WI38 (cell line): ENCODE measurements around the gene NOX3.
"Not testable (repeated sequence)": the region's sequence is repeated elsewhere in the genome, so short reads cannot be mapped to it uniquely, and the experiment has no call there.

Experiments used
- H3K4me3 ChIP-seq: 2 replicates; pipeline ENCODE4 v1.5.1; 2011; ENCODE audit warnings: low read depth, mild to moderate bottlenecking, control low read depth, low read length
- TF ChIP-seq, protein P1 (sequence below): IDR thresholded peaks from 2 replicates; pipeline ENCODE4 v1.5.1; 2012; ENCODE audit warnings: low read depth, mild to moderate bottlenecking, control low read depth, low read length

NOX3 gene

DNA sequence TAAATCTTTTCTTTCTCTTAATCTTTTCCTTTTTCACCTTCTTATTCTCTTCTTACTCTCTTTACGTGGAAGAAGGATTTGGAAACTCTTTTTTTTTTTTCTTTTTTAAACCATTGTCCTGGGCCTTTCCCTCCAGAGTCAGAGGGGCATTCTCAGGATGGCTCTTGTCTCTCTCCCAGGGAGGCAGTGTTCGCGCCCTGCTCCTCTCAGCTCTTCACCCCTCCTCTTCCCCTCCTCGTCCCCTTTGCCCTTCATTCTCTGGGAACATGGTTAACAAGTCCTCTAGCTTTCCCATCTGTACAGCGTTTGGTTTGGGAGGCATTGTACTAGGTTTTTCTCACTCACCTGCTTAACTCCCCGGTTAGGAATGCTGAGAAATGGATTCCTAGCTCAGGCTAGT is 89.3 kb downstream of the NOX3 start:
- H3K4me3 ChIP-seq = no peak overlapping the region
- TF ChIP-seq, protein P1, sequence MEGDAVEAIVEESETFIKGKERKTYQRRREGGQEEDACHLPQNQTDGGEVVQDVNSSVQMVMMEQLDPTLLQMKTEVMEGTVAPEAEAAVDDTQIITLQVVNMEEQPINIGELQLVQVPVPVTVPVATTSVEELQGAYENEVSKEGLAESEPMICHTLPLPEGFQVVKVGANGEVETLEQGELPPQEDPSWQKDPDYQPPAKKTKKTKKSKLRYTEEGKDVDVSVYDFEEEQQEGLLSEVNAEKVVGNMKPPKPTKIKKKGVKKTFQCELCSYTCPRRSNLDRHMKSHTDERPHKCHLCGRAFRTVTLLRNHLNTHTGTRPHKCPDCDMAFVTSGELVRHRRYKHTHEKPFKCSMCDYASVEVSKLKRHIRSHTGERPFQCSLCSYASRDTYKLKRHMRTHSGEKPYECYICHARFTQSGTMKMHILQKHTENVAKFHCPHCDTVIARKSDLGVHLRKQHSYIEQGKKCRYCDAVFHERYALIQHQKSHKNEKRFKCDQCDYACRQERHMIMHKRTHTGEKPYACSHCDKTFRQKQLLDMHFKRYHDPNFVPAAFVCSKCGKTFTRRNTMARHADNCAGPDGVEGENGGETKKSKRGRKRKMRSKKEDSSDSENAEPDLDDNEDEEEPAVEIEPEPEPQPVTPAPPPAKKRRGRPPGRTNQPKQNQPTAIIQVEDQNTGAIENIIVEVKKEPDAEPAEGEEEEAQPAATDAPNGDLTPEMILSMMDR = no peak

DNA sequence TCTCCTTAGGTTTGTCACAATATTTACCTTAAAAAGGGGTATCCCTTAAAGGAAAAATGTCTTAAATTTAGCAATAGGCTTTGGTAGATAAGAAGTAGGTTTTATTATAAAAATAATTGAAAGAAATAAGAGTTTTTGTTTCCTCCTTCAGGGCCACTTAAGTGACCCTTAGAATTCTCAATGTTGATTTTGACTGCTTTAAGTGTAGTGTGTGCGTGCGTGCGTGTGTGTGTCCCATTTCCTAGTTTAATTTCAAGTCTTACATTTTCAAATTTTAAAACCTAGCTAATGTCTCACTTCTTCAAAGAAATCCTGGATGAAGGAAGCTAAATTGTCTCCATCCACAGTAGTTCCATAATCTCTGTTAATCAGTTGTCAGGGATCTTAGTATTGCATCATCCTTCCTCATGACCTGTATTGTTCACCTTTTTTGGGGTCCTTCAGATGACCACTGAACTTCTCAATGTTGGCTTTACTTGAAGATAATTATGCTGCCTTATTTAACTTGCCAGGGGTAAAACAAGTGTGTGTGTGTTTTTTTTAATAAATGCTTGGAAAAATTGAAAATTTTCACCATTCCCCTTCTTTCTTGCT is 90.7 kb downstream of the NOX3 start:
- H3K4me3 ChIP-seq = no peak overlapping the region
- TF ChIP-seq, protein P1 = no peak

DNA sequence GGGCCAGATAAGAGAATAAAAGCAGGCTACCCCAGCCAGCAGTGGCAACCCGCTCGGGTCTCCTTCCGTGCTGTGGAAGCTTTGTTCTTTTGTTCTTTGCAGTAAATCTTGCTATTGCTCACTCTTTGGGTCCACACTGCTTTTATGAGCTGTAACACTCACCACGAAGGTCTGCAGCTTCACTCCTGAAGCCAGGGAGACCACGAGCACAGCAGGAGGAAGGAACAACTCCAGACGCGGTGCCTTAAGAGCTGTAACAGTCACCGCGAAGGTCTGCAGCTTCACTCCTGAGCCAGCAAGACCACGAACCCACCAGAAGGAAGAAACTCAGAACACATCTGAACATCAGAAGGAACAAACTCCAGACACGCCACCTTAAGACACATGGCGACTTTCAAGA is 91.6 kb downstream of the NOX3 start:
- H3K4me3 ChIP-seq = not testable (repeated sequence)

DNA sequence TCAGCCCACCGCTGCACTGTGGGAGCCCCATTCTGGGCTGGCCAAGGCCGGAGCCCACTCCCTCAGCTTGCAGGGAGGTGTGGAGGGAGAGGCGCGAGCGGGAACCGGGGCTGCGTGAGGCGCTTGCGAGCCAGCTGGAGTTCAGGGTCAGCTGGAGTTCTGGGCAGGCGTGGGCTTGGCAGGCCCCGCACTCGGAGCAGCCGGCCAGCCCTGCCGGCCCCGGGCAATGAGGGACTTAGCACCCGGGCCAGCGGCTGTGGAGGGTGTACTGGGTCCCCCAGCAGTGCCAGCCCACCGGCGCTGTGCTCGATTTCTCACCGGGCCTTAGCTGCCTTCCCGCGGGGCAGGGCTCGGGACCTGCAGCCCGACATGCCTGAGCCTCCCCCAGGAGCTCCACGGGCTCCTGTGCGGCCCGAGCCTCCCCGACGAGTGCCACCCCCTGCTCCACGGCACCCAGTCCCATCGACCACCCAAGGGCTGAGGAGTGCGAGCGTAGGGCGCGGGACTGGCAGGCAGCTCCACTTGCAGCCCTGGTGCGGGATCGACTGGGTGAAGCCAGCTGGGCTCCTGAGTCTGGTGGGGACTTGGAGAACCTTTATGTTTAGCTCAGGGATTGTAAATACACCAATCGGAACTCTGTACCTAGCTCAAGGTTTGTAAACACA is 92.5 kb downstream of the NOX3 start:
- not testable (repeated sequence) for H3K4me3 ChIP-seq

DNA sequence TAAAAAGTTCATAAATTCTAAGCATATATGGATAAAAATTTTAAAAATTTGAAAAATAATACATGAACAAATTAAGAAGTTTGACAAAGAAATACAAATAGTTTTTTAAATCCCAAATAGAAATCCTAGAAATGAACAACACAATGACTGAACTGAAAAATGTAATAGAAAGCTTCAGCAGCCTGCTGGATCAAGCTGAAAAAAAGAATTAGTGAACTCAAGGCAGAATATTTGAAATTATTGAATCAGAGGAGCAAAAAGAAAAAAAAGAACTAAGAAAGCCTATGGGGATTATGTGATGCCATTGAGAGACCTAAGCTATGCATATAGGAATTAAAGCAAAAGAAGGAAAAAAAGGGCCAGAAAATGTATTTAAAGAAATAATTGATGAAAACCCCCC is 101.5 kb downstream of the NOX3 start:
- TF ChIP-seq, protein P1 = no peak
- H3K4me3 ChIP-seq = no peak overlapping the region

DNA sequence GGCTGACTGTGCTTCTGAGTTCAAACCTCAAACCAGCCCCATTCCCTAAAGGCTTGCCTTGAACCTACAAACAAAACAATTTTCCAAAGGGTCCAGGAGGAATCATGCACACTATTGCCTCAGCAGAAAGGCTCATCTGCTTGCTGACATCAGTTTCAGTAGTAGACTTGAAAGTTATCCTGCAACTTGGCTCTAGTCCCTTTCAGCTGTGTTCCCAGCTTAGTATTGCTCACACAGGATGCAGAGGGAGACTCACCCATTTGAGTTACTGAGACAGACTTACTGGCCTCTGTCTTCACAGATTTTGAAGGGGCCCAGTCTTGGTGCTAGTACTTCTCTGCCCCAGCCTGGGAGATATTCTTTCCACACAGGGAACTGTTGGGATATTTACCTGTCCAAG is 102.8 kb downstream of the NOX3 start:
- no peak overlapping the region for H3K4me3 ChIP-seq
- TF ChIP-seq, protein P1 = no peak

DNA sequence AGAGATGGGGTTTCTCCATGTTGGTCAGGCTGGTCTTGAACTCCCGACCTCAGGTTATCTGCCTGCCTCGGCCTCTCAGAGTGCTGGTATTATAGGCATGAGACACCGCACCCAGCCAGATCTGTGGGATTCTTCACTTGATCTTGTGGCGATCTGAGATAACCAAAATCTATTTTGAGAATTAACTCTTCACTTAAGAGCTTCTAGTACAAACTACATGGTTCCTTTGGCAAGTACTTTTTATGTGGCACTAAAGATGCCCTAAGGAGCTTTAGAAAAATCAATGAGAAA is 103.6 kb downstream of the NOX3 start:
- TF ChIP-seq, protein P1 = no peak
- H3K4me3 ChIP-seq = no peak overlapping the region

DNA sequence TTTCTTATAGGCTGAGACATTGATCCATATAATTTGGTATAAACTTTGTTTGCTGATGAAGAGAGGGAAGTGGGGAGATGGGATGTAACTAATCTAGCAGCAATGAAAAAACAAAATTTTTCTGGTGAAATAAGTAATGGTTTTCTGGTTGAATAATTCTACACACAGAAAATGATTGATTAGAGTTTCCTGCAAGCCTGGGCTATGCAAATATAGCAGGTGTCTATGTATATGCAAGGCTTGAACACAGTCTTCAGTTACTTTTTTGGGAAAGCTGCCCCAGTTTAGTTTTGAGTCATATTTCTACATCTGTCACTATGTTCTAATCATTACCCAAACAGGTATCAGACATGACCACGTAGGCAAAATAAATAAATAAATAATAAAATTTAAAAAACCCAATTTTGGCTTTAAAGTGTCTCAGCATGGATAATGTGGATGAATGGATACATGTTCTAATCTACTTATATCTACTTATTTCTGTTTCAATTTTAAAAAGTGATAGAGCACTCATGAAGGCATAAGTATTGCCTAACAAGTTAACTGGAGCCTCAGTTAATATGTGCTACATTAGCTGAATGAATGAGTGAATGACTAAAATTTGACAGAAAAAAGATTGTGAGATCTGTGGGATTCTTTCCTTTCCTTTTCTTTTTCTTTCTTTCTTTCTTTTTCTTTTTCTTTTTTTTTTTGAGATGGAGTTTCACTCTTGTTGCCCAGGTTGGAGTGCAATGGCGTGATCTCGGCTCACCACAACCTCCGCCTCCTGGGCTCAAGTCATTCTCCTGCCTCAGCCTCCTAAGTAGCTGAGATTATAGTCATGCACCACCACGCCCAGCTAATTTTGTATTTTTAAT is 104.1 kb downstream of the NOX3 start:
- no peak overlapping the region for H3K4me3 ChIP-seq
- TF ChIP-seq, protein P1 = no peak
